ENCODE results near the gene NAIF1.
"Not testable (repeated sequence)": the region's sequence is repeated elsewhere in the genome, so short reads cannot be mapped to it uniquely, and the experiment has no call there.

NAIF1 gene

DNA sequence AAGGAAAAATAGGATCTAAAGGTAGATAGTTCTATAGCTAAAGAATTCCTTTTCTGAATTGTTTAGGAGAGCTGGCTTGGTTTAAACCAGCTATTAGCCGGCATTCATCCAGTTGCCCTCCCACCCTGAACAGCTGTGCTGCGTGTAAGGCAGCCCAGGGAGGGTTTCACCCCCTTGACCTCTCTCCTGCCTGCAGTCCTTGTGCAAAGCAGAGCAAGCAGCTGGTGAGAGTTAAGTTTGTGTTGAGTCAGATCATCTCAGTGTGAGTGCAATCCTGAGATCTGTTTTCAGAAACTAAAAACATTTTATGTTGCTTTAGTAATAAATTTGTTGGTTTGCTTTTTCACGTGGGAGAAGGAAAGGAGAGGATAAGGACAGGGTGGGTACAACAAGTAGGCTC, 13.9 kb upstream of the NAIF1 start:
- Mint-ChIP-seq H3K27me3 (no peaks in the 10 kb centered on the region), H3K4me3 (no peak overlapping the region)

GRCh38 chr9:128080206-128080605, 13.1 kb upstream of the NAIF1 start:
- Mint-ChIP-seq H3K36me3 (ENCODE audit: low read depth) (peaks cover 48% of the 10 kb centered on the region), H3K4me1 (ENCODE audit: low read depth) (peaks cover 57% of the 10 kb centered on the region), H3K27ac (no peak overlapping the region), H3K9me3 (no peaks in the 10 kb centered on the region), H3K4me3 (no peak overlapping the region), H3K27me3 (no peaks in the 10 kb centered on the region)
- no peak for DNase-seq

More for the DNA sequence above, 13.9 kb upstream of the NAIF1 start:
- Mint-ChIP-seq H3K36me3 (ENCODE audit: low read depth) (peaks cover 53% of the 10 kb centered on the region), H3K4me1 (ENCODE audit: low read depth) (peaks cover 61% of the 10 kb centered on the region), H3K9me3 (no peaks in the 10 kb centered on the region), H3K27ac (peak overlapping the region; percentile 63)
- no peak for DNase-seq

- H3K4me3 Mint-ChIP-seq = no peak overlapping the region
- peaks cover 43% of the 10 kb centered on the region for H3K36me3 Mint-ChIP-seq (ENCODE audit: low read depth)
- peaks cover 54% of the 10 kb centered on the region for H3K4me1 Mint-ChIP-seq (ENCODE audit: low read depth)
- H3K27ac Mint-ChIP-seq = peak overlapping the region; percentile 73
- no peak for DNase-seq
- H3K9me3 Mint-ChIP-seq = no peaks in the 10 kb centered on the region
- no peaks in the 10 kb centered on the region for H3K27me3 Mint-ChIP-seq
Measured at GRCh38 chr9:128078504-128079434, 11.6 kb upstream of the NAIF1 start.

GRCh38 chr9:128077847-128078503, 10.9 kb upstream of the NAIF1 start:
- Mint-ChIP-seq H3K27ac (peak overlapping the region; percentile 73), H3K4me1 (ENCODE audit: low read depth) (peaks cover 57% of the 10 kb centered on the region), H3K4me3 (no peak overlapping the region), H3K9me3 (no peaks in the 10 kb centered on the region), H3K27me3 (no peaks in the 10 kb centered on the region), H3K36me3 (ENCODE audit: low read depth) (peaks cover 48% of the 10 kb centered on the region)
- no peak for DNase-seq

DNA sequence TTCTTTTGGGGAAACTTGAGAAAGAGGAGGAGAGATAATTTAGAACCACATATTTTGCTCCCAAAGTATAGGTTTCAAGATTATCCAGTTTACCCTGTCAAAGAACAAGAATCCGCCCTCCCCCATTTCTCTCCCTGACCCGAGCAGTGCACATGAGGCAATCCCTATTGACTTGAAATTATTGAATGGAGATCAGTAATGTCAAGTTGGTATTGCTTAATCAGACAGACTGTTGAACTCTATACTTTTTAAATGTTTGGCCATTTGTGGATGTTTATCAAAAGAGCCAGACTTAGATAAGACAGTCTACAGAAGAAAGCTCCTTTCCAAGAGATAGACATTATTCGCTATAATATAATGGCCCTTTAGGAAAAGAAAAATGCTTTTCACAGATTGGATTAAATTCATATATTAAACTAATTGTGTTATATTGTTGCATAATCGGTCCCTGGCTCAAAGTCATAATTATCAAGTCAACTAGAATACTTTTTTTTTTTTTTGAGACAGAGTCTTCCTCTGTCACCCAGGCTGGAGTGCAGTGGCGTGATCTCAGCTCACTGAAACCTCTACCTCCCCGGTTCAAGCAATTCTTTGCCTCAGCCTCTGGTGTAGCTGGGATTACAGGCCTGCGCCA, 6.2 kb upstream of the NAIF1 start:
- Mint-ChIP-seq H3K4me1 (ENCODE audit: low read depth) (peaks cover 60% of the 10 kb centered on the region), H3K27me3 (no peaks in the 10 kb centered on the region), H3K9me3 (no peaks in the 10 kb centered on the region), H3K27ac (peak overlapping the region; percentile 88), H3K4me3 (no peak overlapping the region), H3K36me3 (ENCODE audit: low read depth) (peaks cover 51% of the 10 kb centered on the region)
- DNase-seq = no peak

GRCh38 chr9:128072144-128073021, 5.3 kb upstream of the NAIF1 start:
- Mint-ChIP-seq H3K27ac (peak overlapping the region; percentile 88), H3K27me3 (no peaks in the 10 kb centered on the region), H3K36me3 (ENCODE audit: low read depth) (peaks cover 43% of the 10 kb centered on the region), H3K4me1 (ENCODE audit: low read depth) (peaks cover 50% of the 10 kb centered on the region), H3K9me3 (no peaks in the 10 kb centered on the region), H3K4me3 (peak overlapping the region; percentile 63)
- DNase-seq = peak; percentile 52

GRCh38 chr9:128071475-128071874, 4.4 kb upstream of the NAIF1 start:
- not testable (repeated sequence) for H3K9me3 Mint-ChIP-seq, H3K27me3 Mint-ChIP-seq, DNase-seq
- H3K4me3 Mint-ChIP-seq = peak overlapping the region; percentile 94
- H3K36me3 Mint-ChIP-seq (ENCODE audit: low read depth) = peaks cover 36% of the 10 kb centered on the region
- H3K27ac Mint-ChIP-seq = peak overlapping the region; percentile 88
- H3K4me1 Mint-ChIP-seq (ENCODE audit: low read depth) = peaks cover 43% of the 10 kb centered on the region

DNA sequence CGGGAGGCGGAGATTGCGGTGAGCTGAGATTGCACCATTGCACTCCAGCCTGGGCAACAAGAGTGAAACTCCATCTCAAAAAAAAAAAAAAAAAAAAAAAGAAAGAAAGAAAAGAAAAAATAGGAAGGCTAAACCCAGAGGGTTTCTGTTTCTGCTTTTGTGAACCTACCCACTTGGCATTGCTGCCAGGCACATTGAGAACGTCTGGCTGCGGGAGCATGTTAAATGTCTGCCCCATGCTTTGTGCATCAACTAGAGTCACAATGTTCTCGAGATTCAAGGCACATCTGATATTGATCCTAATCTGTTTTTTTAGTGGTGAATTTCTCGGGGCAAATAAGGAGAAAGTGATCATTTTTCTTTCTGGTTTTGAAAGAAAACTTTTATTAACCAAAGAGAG, 3.8 kb upstream of the NAIF1 start:
- no peaks in the 10 kb centered on the region for H3K9me3 Mint-ChIP-seq
- H3K27ac Mint-ChIP-seq = peak overlapping the region; percentile 83
- peaks cover 49% of the 10 kb centered on the region for H3K4me1 Mint-ChIP-seq (ENCODE audit: low read depth)
- peak overlapping the region; percentile 94 for H3K4me3 Mint-ChIP-seq
- no peak for DNase-seq
- H3K36me3 Mint-ChIP-seq (ENCODE audit: low read depth) = peaks cover 35% of the 10 kb centered on the region
- no peaks in the 10 kb centered on the region for H3K27me3 Mint-ChIP-seq

GRCh38 chr9:128068386-128069205, 1.5 kb upstream of the NAIF1 start:
- peak overlapping the region; percentile 94 for H3K4me3 Mint-ChIP-seq
- no peaks in the 10 kb centered on the region for H3K9me3 Mint-ChIP-seq
- H3K27me3 Mint-ChIP-seq = no peaks in the 10 kb centered on the region
- H3K4me1 Mint-ChIP-seq (ENCODE audit: low read depth) = peaks cover 63% of the 10 kb centered on the region
- no peak for DNase-seq
- peaks cover 32% of the 10 kb centered on the region for H3K36me3 Mint-ChIP-seq (ENCODE audit: low read depth)
- H3K27ac Mint-ChIP-seq = peak overlapping the region; percentile 90

DNA sequence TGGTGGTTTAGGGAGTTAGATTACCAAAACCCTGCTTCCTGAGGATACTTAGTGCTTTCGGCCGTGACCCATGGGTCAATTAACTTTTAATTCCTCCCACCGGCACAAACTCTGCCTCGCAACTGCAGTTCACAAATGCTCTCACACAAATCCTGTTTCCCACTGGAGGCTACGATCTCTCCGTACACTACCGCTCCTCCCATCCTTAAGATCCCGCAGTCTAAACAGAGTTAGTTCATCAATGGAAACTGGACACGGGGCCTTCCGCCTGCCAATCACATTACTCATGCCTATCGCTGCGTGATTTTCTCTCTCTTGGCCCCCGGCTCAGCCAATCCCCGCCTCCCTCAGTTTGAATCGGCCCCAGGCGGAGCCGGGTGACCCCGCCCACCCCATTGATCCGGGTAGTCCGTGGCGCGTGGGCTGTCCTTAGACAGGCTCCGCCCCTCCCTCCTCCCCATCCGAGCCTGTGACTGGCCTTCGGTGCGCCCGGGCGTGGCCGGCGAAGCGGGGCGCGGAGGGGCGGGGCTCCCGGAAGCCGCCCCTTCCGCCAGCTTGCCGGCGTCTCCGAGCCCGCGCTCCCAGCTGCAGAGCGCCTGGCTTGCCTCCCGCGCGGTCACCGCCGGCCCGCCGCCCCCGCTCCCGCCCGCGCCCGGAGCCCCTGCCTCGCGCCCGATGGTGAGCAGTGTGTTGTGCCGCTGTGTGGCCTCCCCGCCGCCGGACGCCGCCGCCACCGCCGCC, 695 bp upstream of the NAIF1 start, which contains the start of gene SLC25A25:
Gene SLC25A25, plus strand, starts transcription at position 588 of the 741 bp plus-strand sequence. Its CDS starts 88 bp downstream, at position 676.
- Mint-ChIP-seq H3K4me1 (ENCODE audit: low read depth) (peaks cover 63% of the 10 kb centered on the region), H3K27ac (peak within 1 kb of the TSS; percentile 90), H3K27me3 (no peaks in the 10 kb centered on the region), H3K9me3 (no peaks in the 10 kb centered on the region), H3K4me3 (peak within 1 kb of the TSS; percentile 94), H3K36me3 (ENCODE audit: low read depth) (peaks cover 34% of the 10 kb centered on the region)
- DNase-seq = peak; percentile 100

GRCh38 chr9:128065907-128066712, 1.0 kb downstream of the NAIF1 start:
- Mint-ChIP-seq H3K27ac (no peak overlapping the region), H3K9me3 (no peaks in the 10 kb centered on the region), H3K36me3 (ENCODE audit: low read depth) (peaks cover 27% of the 10 kb centered on the region), H3K27me3 (no peaks in the 10 kb centered on the region), H3K4me1 (ENCODE audit: low read depth) (peaks cover 65% of the 10 kb centered on the region), H3K4me3 (no peak overlapping the region)
- DNase-seq = no peak

All from activated T-cell treated with anti-CD3 and anti-CD28 coated beads, Interleukin-2, amount 50 U/mL, for 24 hours (primary cell).